ENCODE data around the gene ZSWIM3.

The ZSWIM3 gene

DNA sequence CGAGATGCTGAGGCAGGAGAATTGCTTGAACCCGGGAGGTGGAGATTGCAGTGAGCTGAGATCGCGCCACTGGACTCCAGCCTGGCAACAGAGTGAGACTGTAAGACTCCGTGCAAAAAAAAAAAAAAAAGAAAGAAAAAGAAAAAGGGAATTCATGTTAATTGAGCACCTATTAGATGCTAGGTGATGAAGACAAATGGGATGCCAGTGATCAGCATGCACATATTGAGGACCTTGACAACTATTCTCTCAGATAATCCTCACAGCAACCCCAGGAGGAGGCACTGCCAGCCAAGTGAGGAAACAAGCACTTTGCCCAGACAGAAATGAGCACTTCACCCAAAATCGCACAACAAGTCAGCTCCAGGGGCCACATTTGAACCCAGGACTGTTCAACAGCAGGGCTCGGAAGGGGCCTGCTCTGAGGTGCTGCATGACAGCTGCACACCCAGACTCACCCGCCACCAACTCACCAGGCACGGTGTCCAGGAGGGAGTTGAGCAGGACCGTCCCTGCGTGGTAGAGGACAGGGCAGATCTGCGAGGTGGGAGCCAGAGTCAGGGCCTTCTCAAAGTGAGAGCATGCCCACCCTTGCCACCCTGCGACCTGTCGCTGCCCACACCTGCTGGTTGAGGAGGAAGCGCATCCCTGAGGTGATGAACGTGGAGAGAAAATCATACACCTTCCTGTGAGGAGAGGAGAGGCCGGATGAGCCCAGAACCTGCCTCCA is 50.0 kb downstream of the ZSWIM3 start:
- no peak overlapping the region for H3K27ac ChIP-seq
- H3K36me3 ChIP-seq, result no peaks in the 10 kb centered on the region; the same call in 1 of the 2 replicates
- peaks cover 57% of the 10 kb centered on the region for H3K4me1 ChIP-seq
- H3K9me3 ChIP-seq, result no peaks in the 10 kb centered on the region
- H3K27me3 ChIP-seq, result peaks cover 15% of the 10 kb centered on the region
- 0 out of 2 replicates have a peak, but pooled peaks cover under 1% of the 10 kb centered on the region for H4K20me1 ChIP-seq
- no peak overlapping the region for H3K4me3 ChIP-seq
- no peak overlapping the region for H3K4me2 ChIP-seq
- no peak for TF ChIP-seq Cebpa-rat (IDR thresholded peaks at IDR 0.05)
- no peak overlapping the region for H3K9ac ChIP-seq

DNA sequence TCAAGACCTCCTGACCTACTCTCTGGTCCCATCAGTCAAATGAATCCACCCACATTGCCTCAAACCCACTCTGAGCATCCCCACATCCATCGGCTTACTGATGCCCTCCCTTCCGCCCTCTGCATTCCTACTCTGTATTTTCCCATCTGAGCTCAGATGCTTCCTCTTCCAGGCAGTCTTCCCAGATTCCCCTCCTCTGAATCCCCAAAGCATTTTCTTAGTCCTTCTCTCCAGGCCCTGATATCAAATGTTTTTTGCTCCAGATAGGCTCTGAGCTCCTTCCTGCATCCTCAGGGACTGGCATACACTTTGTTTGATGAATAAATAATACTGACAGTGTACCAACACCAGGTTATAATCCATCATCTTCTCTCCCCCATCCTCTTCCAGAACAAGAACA is 50.7 kb downstream of the ZSWIM3 start:
- Histone ChIP-seq H3K27me3 (peaks cover 19% of the 10 kb centered on the region), H3K4me1 (peaks cover 54% of the 10 kb centered on the region), H4K20me1 (no peaks in the 10 kb centered on the region), H3K9me3 (no peaks in the 10 kb centered on the region), H3K4me2 (no peak overlapping the region), H3K4me3 (no peak overlapping the region), H3K36me3 (no peaks in the 10 kb centered on the region; the same call in 1 of the 2 replicates), H3K27ac (no peak overlapping the region), H3K9ac (no peak overlapping the region)
- TF ChIP-seq Cebpa-rat (IDR thresholded peaks at IDR 0.05), result no peak

DNA sequence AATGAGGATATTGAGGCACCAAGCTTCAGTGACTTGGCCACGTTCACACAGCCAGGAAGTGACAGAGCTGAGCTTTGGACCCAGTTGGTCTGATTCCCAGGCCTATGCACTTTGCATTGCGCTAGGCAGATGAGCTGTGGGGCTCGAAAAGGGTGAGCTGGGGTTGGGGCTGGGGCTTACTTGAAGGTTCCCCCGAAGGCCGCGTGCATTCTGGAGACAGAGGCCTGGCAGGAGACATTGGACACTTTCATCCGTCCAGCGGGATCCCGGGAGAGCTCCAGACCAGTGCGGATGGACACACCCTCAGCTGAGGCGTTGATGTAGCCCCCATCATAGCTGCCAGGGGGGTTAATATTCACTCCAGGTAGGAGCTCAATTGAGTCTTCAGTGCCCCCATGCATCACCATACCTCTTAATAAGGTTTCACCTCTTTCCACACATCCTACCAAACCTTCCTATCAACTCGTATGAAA is 52.0 kb downstream of the ZSWIM3 start:
- Histone ChIP-seq H3K4me1 (peaks cover 41% of the 10 kb centered on the region), H3K27ac (0 out of 2 replicates have a peak overlapping the region, but pooled peaks have one; percentile 38), H3K4me2 (peak overlapping the region; percentile 72), H3K36me3 (no peaks in the 10 kb centered on the region; the same call in 1 of the 2 replicates), H3K9me3 (no peaks in the 10 kb centered on the region), H3K27me3 (peaks cover 25% of the 10 kb centered on the region), H4K20me1 (no peaks in the 10 kb centered on the region), H3K9ac (no peak overlapping the region), H3K4me3 (no peak overlapping the region)
- TF ChIP-seq Cebpa-rat (IDR thresholded peaks at IDR 0.05), result no peak

DNA sequence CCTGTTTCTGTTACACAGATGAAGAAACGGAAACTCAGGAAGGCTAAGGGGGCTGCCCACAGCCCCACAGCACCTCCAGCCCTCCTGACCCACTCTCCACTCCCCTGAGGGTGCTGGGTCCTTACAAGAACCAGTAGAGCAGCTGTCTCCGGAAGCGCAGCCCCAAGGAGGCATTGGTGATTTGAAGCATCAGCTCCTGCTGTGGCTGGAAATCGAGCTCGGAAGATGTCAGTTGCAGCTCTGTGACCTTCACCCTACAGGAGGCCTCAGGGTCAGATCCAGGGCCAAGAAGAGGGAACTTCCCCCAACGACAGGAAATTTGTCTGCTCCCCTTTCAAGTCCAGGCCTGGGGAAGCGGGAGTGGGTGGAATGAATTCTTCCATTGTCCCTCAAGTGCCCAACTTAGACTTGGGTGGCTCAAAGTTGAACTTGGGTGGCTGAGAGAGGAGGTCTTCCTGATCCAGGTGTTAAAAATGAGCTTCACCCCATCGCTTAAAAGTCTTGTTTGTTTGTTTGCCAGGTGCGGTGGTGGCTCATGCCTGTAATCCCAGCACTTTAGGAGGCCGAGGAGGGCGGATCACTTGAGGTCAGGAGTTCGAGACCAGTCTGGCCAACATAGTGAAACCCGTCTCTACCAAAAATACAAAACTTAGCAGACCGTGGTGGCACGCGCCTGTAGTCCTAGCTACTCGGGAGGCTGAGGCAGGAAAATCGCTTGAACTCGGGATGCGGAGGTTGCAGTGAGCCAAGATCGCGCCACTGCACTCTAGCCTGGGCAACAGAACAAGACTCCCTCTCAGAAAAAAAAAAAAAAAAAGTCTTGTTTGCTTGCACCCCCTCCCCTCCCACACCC is 52.6 kb downstream of the ZSWIM3 start:
- Histone ChIP-seq H3K9ac (no peak overlapping the region), H3K36me3 (no peaks in the 10 kb centered on the region; the same call in 1 of the 2 replicates), H3K4me3 (peak overlapping the region; percentile 67)

DNA sequence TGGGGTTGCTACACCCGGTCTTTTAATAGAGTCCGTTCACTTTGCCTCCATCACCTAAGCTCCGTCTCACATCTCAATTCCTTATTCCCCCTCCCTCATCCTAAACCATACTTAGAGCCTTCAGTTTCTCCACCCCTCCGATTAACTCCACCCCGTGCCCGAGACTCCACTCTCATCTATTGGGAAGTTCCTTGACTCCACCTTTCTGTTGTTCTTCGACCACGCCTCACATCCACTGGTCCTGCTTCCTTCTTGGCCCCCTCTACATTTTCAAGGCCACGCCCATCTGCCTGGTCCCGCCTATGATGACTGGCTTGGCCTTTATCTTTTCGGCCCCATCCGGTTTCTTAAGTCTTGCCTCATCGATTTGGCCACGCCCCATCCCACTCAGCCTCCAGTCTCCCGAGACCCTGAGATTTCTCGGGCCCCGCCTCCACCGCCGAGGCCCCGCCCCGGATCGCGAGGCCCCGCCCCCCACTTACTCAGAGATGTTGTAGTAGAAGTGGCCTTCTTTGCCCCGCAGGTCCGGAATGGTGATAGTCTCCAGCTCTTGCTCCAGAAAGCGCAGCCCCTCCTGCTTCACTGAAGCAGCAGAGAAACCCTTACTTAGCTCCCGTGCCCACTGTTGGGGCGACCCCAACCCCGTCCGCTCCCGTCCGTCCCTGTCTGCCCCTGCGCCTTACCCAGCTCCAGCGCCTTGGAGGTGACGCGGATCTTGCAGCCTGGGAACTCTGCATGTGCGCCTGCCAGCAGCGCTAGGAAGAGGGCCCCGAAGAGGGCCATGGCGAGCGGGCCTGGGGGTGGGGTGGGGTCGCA is 53.5 kb downstream of the ZSWIM3 start:
- H4K20me1 ChIP-seq, result no peaks in the 10 kb centered on the region
- H3K9me3 ChIP-seq, result no peaks in the 10 kb centered on the region
- H3K36me3 ChIP-seq, result no peaks in the 10 kb centered on the region; the same call in 1 of the 2 replicates
- H3K9ac ChIP-seq, result 0 out of 2 replicates have a peak overlapping the region, but pooled peaks have one; percentile 16
- peaks cover 33% of the 10 kb centered on the region for H3K4me1 ChIP-seq
- H3K27ac ChIP-seq, result peak overlapping the region; percentile 38; the same call in 1 of the 2 replicates
- peak overlapping the region; percentile 97 for H3K4me2 ChIP-seq
- H3K27me3 ChIP-seq, result peaks cover 25% of the 10 kb centered on the region
- TF ChIP-seq Cebpa-rat (IDR thresholded peaks at IDR 0.05), result peak; percentile 92
- peak overlapping the region; percentile 67 for H3K4me3 ChIP-seq

More for the DNA sequence above, 52.6 kb downstream of the ZSWIM3 start:
- peak overlapping the region; percentile 72 for H3K4me2 ChIP-seq
- H3K9me3 ChIP-seq, result no peaks in the 10 kb centered on the region
- H3K27me3 ChIP-seq, result peaks cover 25% of the 10 kb centered on the region
- no peak for TF ChIP-seq Cebpa-rat (IDR thresholded peaks at IDR 0.05)
- H3K4me1 ChIP-seq, result peaks cover 35% of the 10 kb centered on the region
- no peaks in the 10 kb centered on the region for H4K20me1 ChIP-seq
- H3K27ac ChIP-seq, result 0 out of 2 replicates have a peak overlapping the region, but pooled peaks have one; percentile 38

DNA sequence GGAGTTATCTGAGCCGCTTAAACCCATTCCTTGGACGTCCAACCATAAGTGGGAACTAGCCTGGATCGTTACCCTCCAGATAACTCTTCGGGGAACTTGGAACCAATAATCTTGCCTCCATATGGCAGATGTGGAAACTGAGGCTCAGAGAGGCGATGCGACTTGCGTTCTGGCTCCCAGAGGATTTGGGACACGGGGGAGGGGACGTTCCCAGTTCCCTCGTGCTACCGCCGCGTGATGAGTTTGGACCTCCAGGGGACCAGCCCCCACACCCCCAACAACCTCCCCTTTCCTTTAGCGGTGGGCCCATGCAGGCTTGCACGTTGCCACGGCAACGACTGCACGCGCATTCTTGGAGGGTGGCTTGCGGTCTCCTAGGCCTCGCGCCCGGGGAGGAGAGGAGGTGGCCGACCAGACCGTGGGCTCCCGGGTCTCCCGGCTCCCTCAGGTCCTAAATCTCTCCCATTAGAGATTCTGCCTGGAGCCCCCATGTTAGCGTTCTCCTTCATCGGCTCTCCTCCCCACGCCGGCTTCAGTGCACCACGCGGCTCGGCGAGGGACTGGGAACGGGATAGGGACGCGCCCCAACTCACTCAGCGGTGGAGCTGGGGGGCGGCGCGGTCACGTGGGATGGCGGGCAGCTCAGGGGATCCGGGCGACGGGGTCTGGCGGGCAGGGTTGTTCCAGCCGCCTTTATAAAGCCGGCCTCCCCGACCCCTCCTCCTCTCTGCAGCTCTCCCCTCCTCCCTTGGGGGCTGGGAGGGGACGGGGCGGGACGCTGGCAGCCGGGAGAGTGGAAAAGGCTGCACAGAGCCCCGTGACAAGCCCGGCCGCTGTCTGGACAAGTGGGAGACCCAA is 54.3 kb downstream of the ZSWIM3 start, which contains the start of gene PLTP:
Gene PLTP, minus strand, starts transcription at position 670 of the 858 bp plus-strand sequence. CDS start 703 bp downstream, outside the sequence.
- peaks cover 25% of the 10 kb centered on the region for H3K27me3 ChIP-seq
- H3K9ac ChIP-seq, result peak within 1 kb of the TSS; percentile 64
- H3K36me3 ChIP-seq, result no peaks in the 10 kb centered on the region; the same call in 1 of the 2 replicates
- no peaks in the 10 kb centered on the region for H4K20me1 ChIP-seq
- peak within 1 kb of the TSS; percentile 97 for H3K4me2 ChIP-seq
- H3K9me3 ChIP-seq, result no peaks in the 10 kb centered on the region
- H3K27ac ChIP-seq, result peak within 1 kb of the TSS; percentile 11; the same call in 1 of the 2 replicates
- peaks cover 33% of the 10 kb centered on the region for H3K4me1 ChIP-seq
- no peak for TF ChIP-seq Cebpa-rat (IDR thresholded peaks at IDR 0.05)
- H3K4me3 ChIP-seq, result peak within 1 kb of the TSS; percentile 67

DNA sequence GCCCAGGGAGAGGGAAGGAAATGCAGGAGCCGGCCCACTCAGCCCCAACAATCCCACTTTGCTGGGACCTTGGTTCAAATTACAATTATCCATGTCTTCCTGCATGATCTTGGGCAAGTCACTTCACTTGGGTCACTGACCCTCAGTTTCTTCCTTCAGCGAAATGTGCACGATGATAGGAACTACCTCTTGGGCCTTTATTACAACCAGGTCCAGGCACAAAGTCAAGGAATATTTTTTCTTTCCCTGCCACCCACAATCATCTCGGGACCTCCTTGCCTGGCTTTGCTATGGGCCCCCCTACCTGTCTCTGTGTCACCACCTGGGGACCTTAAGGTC is 54.9 kb downstream of the ZSWIM3 start:
- Histone ChIP-seq H3K4me1 (peaks cover 33% of the 10 kb centered on the region), H3K9ac (peak overlapping the region; percentile 64), H3K9me3 (no peaks in the 10 kb centered on the region), H4K20me1 (no peaks in the 10 kb centered on the region), H3K27me3 (peaks cover 25% of the 10 kb centered on the region), H3K27ac (no peak overlapping the region), H3K36me3 (no peaks in the 10 kb centered on the region; the same call in 1 of the 2 replicates), H3K4me2 (peak overlapping the region; percentile 97), H3K4me3 (peak overlapping the region; percentile 67)
- TF ChIP-seq Cebpa-rat (IDR thresholded peaks at IDR 0.05), result no peak

DNA sequence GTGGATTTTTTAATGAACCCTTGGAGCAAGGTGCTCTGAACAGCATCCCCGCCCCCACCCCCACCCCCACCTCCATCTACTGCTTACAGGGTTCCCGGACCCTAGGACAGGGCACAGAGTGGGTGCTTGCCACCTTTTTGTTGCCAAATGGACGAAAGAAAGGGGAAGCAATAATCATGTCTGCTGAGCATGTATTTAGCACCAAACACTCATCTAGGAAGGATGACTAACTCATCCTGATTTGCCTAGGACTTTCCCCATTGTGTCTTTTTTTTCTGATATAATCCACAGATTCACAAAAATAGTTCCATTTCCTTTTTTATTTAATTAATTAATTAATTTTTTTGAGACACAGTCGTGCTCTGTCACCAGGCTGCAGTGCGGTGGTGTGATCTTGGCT is 55.7 kb downstream of the ZSWIM3 start:
- Histone ChIP-seq H3K27ac (no peak overlapping the region), H3K4me1 (peaks cover 33% of the 10 kb centered on the region)
- TF ChIP-seq Cebpa-rat (IDR thresholded peaks at IDR 0.05), result no peak

More for the DNA sequence above, 55.7 kb downstream of the ZSWIM3 start:
- no peaks in the 10 kb centered on the region for H4K20me1 ChIP-seq
- H3K4me2 ChIP-seq, result no peak overlapping the region
- H3K36me3 ChIP-seq, result no peaks in the 10 kb centered on the region
- H3K4me3 ChIP-seq, result no peak overlapping the region
- H3K27me3 ChIP-seq, result peaks cover 25% of the 10 kb centered on the region
- H3K9me3 ChIP-seq, result no peaks in the 10 kb centered on the region
- no peak overlapping the region for H3K9ac ChIP-seq
